ENCODE measurements around the gene MAN1A2. TPM values are rescaled to one million over a fixed set of nuclear protein-coding genes. Genes with fewer than 3 reads are reported as not detected.

Gene MAN1A2
- total RNA-seq, 1 experiment from 2014 or later: 38.1 TPM

DNA sequence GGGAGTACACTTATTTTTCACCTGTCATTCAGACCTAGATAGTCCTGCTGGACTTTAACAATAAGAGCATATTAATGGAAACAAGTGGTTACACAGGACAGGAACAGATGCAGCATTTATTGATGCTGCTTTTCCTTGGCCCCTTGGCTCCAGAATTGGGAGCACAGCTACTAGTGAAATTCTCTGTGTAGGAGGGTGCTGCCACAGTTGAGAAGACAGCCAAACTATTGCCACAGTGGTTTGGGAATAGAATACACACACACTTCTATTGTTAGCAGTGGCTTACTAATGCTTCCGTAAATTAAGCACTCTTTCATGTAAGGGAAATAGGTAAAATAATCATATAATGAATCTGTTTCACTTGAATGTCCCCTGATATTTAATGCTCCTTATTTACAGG, 133.3 kb downstream of the MAN1A2 start:
- Histone ChIP-seq H3K4me2 (ENCODE audit: low read length) (no peak overlapping the region), H3K27ac (ENCODE audit: low read depth, low read length) (no peak overlapping the region), H3K9me2 (ENCODE audit: insufficient read depth) (no peaks in the 10 kb centered on the region), H3K9me3 (ENCODE audit: control insufficient read depth in 1 of 2, insufficient read depth in 1 of 2, low read depth in 1 of 2, low read length in 2 of 2) (no peaks in the 10 kb centered on the region), H3K4me3 (replicated peaks in 1 of 2; ENCODE audit: low read depth in 1 of 2, low read length in 2 of 2) (no peak overlapping the region), H3K4me1 (ENCODE audit: control insufficient read depth in 1 of 2, insufficient read depth in 2 of 2, low read length in 2 of 2) (no peaks in the 10 kb centered on the region), H4K20me1 (ENCODE audit: insufficient read depth) (no peaks in the 10 kb centered on the region), H3K79me2 (ENCODE audit: insufficient read depth, low read length) (no peaks in the 10 kb centered on the region), H3K36me3 (ENCODE audit: control insufficient read depth in 1 of 2, insufficient read depth in 2 of 2, low read length in 2 of 2) (no peaks in the 10 kb centered on the region; a peak in 1 of 4 replicates), H3K27me3 (ENCODE audit: insufficient read depth, low read length) (no peaks in the 10 kb centered on the region), H3K9ac (ENCODE audit: low read length) (no peak overlapping the region), H2AFZ (ENCODE audit: low read depth, low read length, poor library complexity, severe bottlenecking) (no peak overlapping the region)
- no TSS peak for BruUV-seq (replicated peaks)
- DNase-seq (ENCODE audit: low read depth, low spot score) (no peak), ATAC-seq (no peak)
- POLR2A ChIA-PET: no interaction called here
- CTCF ChIA-PET: no interaction called here
- TF ChIP-seq EZH2phosphoT487 (IDR thresholded peaks at IDR 0.05; ENCODE audit: borderline replicate concordance): no peak
- intact Hi-C loops (cut with micrococcal nuclease): no loop called here
- RAD21 ChIA-PET (ENCODE audit: low non-redundant PET in 1 of 2, low total read pairs in 2 of 2, uncharacterized antibody in 2 of 2, unreplicated experiment in 2 of 2): no interaction called here

DNA sequence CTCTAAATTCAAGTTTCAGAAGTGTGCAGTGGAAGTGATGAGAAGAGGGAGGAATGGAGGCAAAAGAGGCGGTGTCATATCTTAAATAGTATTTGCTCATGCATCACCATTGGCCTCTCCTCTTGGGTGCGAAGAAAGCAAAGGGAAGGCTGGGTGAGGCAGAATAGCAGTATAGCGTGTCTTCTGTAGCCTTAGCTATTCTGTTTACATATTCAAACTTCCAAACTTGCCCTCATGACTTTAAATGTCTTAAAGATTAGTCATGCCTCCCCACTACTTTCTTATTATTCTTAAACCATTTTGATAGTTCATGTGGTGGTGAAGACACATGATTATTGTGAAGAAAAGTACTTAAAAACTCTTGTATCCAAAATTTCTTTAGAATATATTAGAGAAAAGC, 134.0 kb downstream of the MAN1A2 start:
- POLR2A ChIA-PET: no interaction called here

More for the DNA sequence above, 134.0 kb downstream of the MAN1A2 start:
- intact Hi-C loops (cut with micrococcal nuclease): no loop called here
- no peak overlapping the region for H2AFZ ChIP-seq (ENCODE audit: low read depth, low read length, poor library complexity, severe bottlenecking)
- H3K27ac ChIP-seq (ENCODE audit: low read depth, low read length): no peak overlapping the region
- BruUV-seq (replicated peaks): no TSS peak
- ATAC-seq: no peak
- DNase-seq (ENCODE audit: low read depth, low spot score): no peak
- no peaks in the 10 kb centered on the region for H3K4me1 ChIP-seq (ENCODE audit: control insufficient read depth in 1 of 2, insufficient read depth in 2 of 2, low read length in 2 of 2)
- H3K79me2 ChIP-seq (ENCODE audit: insufficient read depth, low read length): no peaks in the 10 kb centered on the region
- no peaks in the 10 kb centered on the region for H3K27me3 ChIP-seq (ENCODE audit: insufficient read depth, low read length)
- H3K9me3 ChIP-seq (ENCODE audit: control insufficient read depth in 1 of 2, insufficient read depth in 1 of 2, low read depth in 1 of 2, low read length in 2 of 2): no peaks in the 10 kb centered on the region
- no peak overlapping the region for H3K4me2 ChIP-seq (ENCODE audit: low read length)
- no peak overlapping the region for H3K4me3 ChIP-seq (replicated peaks in 1 of 2; ENCODE audit: low read depth in 1 of 2, low read length in 2 of 2)
- no peaks in the 10 kb centered on the region; a peak in 1 of 4 replicates for H3K36me3 ChIP-seq (ENCODE audit: control insufficient read depth in 1 of 2, insufficient read depth in 2 of 2, low read length in 2 of 2)
- H3K9me2 ChIP-seq (ENCODE audit: insufficient read depth): no peaks in the 10 kb centered on the region
- CTCF ChIA-PET: no interaction called here
- TF ChIP-seq, protein P1, sequence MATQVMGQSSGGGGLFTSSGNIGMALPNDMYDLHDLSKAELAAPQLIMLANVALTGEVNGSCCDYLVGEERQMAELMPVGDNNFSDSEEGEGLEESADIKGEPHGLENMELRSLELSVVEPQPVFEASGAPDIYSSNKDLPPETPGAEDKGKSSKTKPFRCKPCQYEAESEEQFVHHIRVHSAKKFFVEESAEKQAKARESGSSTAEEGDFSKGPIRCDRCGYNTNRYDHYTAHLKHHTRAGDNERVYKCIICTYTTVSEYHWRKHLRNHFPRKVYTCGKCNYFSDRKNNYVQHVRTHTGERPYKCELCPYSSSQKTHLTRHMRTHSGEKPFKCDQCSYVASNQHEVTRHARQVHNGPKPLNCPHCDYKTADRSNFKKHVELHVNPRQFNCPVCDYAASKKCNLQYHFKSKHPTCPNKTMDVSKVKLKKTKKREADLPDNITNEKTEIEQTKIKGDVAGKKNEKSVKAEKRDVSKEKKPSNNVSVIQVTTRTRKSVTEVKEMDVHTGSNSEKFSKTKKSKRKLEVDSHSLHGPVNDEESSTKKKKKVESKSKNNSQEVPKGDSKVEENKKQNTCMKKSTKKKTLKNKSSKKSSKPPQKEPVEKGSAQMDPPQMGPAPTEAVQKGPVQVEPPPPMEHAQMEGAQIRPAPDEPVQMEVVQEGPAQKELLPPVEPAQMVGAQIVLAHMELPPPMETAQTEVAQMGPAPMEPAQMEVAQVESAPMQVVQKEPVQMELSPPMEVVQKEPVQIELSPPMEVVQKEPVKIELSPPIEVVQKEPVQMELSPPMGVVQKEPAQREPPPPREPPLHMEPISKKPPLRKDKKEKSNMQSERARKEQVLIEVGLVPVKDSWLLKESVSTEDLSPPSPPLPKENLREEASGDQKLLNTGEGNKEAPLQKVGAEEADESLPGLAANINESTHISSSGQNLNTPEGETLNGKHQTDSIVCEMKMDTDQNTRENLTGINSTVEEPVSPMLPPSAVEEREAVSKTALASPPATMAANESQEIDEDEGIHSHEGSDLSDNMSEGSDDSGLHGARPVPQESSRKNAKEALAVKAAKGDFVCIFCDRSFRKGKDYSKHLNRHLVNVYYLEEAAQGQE (IDR thresholded peaks at IDR 0.05; ENCODE audit: low read depth): no peak
- no peak for TF ChIP-seq ZFX (IDR thresholded peaks at IDR 0.05)
- RAD21 ChIA-PET (ENCODE audit: low non-redundant PET in 1 of 2, low total read pairs in 2 of 2, uncharacterized antibody in 2 of 2, unreplicated experiment in 2 of 2): no interaction called here
- no peak overlapping the region for H3K9ac ChIP-seq (ENCODE audit: low read length)
- H4K20me1 ChIP-seq (ENCODE audit: insufficient read depth): no peaks in the 10 kb centered on the region

Data from HCT116 (cell line).